Measurements from ENCODE around the gene NME9.

Gene NME9

DNA sequence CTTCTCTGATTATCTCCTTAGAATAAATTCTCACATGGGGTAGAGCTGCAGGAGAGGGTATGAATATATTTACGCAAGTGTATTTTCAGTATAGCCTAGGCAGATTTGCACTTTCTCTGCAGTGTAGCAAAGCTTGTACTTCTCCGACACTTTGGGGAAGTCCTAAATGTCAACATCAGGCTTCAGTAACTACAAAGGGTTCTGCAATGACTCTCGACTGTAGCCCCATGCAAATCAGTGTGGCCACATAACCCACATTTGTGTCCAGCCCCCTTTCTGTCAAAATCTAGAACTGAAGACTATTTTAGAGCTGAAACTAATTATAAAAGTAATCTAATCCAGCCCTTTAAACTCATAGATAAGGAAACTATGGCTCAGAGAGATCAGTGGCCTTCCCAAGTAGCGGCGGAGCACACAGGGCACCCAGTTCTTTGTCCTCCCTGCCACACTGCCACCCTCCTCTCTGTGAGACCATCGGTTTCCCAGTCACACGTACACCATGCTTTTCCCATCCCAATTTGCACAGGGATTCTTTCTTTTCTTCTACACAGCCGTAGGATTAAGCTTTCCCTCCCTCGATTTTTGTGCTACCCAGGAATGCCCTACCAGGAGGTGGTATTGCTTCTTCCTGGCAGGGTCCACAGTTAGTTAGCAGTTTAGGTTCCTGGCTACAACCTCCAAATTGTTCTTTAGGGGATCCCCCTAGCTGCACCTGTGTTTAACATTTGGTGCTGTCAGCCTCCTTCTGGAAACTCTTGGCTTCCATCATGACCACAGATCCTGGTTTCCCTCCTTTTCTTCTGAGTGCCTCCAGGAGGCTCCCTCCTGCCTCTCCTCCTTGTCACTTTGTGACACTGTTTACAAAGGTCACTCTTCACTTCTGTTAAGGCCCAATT lies 41.7 kb upstream of the NME9 start:
- Histone ChIP-seq H3K9me3 (ENCODE audit: severe bottlenecking) (no peaks in the 10 kb centered on the region), H3K4me1 (ENCODE audit: insufficient read depth, poor library complexity, severe bottlenecking) (no peaks in the 10 kb centered on the region), H3K27ac (ENCODE audit: poor library complexity, severe bottlenecking) (no peak overlapping the region), H3K36me3 (ENCODE audit: low read depth) (no peaks in the 10 kb centered on the region), H3K4me3 (ENCODE audit: severe bottlenecking) (no peak overlapping the region), H3K27me3 (ENCODE audit: insufficient read depth, poor library complexity, severe bottlenecking) (no peaks in the 10 kb centered on the region)
- TF ChIP-seq, protein P1, sequence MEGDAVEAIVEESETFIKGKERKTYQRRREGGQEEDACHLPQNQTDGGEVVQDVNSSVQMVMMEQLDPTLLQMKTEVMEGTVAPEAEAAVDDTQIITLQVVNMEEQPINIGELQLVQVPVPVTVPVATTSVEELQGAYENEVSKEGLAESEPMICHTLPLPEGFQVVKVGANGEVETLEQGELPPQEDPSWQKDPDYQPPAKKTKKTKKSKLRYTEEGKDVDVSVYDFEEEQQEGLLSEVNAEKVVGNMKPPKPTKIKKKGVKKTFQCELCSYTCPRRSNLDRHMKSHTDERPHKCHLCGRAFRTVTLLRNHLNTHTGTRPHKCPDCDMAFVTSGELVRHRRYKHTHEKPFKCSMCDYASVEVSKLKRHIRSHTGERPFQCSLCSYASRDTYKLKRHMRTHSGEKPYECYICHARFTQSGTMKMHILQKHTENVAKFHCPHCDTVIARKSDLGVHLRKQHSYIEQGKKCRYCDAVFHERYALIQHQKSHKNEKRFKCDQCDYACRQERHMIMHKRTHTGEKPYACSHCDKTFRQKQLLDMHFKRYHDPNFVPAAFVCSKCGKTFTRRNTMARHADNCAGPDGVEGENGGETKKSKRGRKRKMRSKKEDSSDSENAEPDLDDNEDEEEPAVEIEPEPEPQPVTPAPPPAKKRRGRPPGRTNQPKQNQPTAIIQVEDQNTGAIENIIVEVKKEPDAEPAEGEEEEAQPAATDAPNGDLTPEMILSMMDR (IDR thresholded peaks at IDR 0.05; ENCODE audit: poor library complexity, severe bottlenecking) = no peak
- DNase-seq (ENCODE audit: low spot score) = no peak
- no peak for ATAC-seq (ENCODE audit: low read depth)

DNA sequence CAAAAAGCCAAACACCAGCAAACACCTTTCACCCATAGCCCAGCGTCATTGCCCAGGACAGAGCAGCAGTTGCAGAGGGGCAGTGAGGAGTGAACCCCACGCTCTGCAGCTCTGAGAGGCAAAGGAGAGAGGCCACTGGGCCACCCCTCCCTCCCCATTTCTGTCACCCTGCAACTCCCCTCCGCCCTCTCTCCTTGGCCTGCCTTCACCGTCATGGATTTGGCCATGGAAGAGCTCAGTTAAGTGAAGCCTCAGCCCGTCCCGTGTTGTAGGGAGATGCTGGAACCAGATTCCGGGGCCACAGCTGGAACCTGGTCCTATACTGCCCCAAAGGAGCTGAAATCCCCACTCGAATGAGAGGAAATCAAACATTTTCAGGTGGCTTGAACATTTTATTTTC lies 40.7 kb upstream of the NME9 start:
- DNase-seq (ENCODE audit: low spot score) = no peak
- Histone ChIP-seq H3K4me3 (ENCODE audit: severe bottlenecking) (no peak overlapping the region), H3K36me3 (ENCODE audit: low read depth) (no peaks in the 10 kb centered on the region), H3K27me3 (ENCODE audit: insufficient read depth, poor library complexity, severe bottlenecking) (no peaks in the 10 kb centered on the region), H3K4me1 (ENCODE audit: insufficient read depth, poor library complexity, severe bottlenecking) (no peaks in the 10 kb centered on the region), H3K27ac (ENCODE audit: poor library complexity, severe bottlenecking) (no peak overlapping the region), H3K9me3 (ENCODE audit: severe bottlenecking) (no peaks in the 10 kb centered on the region)
- TF ChIP-seq, protein P1 (IDR thresholded peaks at IDR 0.05; ENCODE audit: poor library complexity, severe bottlenecking) = no peak
- no peak for ATAC-seq (ENCODE audit: low read depth)

DNA sequence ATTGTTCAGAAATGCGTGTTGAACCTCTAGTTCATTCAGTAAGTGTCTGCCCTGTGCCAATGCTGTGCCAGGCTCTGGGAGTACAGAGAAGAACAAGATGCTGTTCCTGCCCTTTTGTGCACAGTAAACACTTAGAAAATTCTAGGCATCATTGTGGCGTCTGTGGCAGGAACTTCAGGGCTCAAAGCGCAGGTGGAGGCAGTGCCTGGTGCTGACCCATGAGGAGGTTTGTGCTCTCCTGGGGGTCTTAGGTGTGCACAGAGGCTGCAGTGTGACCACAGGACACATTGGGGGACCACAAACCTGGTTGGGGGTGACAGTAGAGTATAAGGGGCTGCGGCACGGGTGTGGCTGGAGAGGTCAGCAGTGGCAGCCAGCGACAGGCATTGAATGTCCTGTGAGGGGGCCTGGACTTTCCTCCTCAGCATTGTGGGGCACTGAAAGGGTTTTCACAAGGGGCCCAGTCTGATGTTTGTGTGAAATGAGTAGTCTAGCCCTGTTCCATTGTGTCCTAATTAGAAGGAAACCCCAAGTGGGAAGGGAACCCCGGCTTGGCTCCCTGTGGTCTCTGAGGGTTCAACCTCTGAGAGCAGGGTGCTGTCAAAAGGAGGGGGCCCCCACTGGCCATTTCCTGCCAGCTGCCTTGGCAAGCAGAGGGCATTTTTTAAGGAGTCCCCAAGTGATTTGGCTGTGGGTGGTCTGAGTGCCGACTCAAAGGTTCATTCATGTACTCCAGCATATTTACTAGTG lies 39.7 kb upstream of the NME9 start:
- Histone ChIP-seq H3K9me3 (ENCODE audit: severe bottlenecking) (no peaks in the 10 kb centered on the region), H3K27me3 (ENCODE audit: insufficient read depth, poor library complexity, severe bottlenecking) (no peaks in the 10 kb centered on the region), H3K27ac (ENCODE audit: poor library complexity, severe bottlenecking) (no peak overlapping the region), H3K4me1 (ENCODE audit: insufficient read depth, poor library complexity, severe bottlenecking) (no peaks in the 10 kb centered on the region), H3K4me3 (ENCODE audit: severe bottlenecking) (no peak overlapping the region), H3K36me3 (ENCODE audit: low read depth) (no peaks in the 10 kb centered on the region)
- TF ChIP-seq, protein P1 (IDR thresholded peaks at IDR 0.05; ENCODE audit: poor library complexity, severe bottlenecking) = no peak
- DNase-seq (ENCODE audit: low spot score) (no peak), ATAC-seq (ENCODE audit: low read depth) (no peak)

DNA sequence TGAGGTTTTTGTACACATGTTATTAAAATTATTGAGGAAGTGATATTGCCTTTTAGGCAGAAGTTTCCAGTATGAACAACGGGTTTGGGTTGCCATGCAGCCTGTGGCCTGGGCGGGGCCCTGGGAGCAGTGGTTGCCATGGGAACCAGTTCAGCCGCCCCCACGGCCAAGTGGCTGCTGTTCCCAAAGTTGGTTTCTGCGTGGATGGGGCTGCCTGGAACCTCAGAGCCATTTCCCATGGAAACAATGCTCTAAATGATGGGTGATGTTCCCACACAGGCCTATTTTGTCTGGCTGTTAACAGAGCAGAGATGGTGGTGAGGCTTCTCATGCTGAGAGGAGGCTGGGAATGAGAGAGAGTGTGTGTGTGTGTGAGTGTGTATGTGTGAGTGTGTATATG lies 38.3 kb upstream of the NME9 start:
- TF ChIP-seq, protein P1 (IDR thresholded peaks at IDR 0.05; ENCODE audit: poor library complexity, severe bottlenecking) = no peak
- no peaks in the 10 kb centered on the region for H3K9me3 ChIP-seq (ENCODE audit: severe bottlenecking)
- H3K27me3 ChIP-seq (ENCODE audit: insufficient read depth, poor library complexity, severe bottlenecking) = no peaks in the 10 kb centered on the region
- no peak overlapping the region for H3K27ac ChIP-seq (ENCODE audit: poor library complexity, severe bottlenecking)
- H3K36me3 ChIP-seq (ENCODE audit: low read depth) = no peaks in the 10 kb centered on the region
- H3K4me3 ChIP-seq (ENCODE audit: severe bottlenecking) = no peak overlapping the region
- ATAC-seq (ENCODE audit: low read depth) (no peak), DNase-seq (ENCODE audit: low spot score) (no peak)
- H3K4me1 ChIP-seq (ENCODE audit: insufficient read depth, poor library complexity, severe bottlenecking) = no peaks in the 10 kb centered on the region
